GDM1 (cell line): ENCODE data around the gene NELL2.
"Not testable (repeated sequence)": the region's sequence is repeated elsewhere in the genome, so short reads cannot be mapped to it uniquely, and the experiment has no call there.

Source experiments
- DNase-seq: peaks from one replicate; lab custom pipeline; 2025; lab: John Stamatoyannopoulos, UW

The NELL2 gene

GRCh38 chr12:44875954-44876543 lies at the start of gene NELL2:
Gene NELL2 (minus strand): TSS chr12:44876315. CDS start chr12:44875869, 446 bp downstream.
- no peak for DNase-seq

DNA sequence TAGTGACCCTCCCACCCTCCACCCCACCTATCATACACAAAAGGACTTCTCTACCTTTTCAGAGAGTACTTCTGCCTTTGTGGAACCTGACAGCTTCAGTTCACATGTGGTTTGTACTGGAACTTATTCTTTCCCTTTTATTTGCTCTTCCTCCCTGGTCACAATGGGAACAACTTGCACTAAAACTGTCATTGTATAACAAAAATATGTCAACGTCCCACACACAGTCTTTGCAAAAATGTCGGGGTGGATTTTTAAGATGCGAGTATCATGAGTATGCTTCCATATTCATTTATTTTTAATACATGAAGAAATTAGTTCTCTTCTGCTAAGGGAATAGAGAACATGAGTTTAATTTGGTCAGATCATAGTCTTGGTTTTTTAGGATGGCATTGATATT lies 45.6 kb upstream of the NELL2 start:
- no peak for DNase-seq

- no peak for DNase-seq
These were observed 41.0 kb upstream of the NELL2 start for GRCh38 chr12:44917141-44917540.

DNA sequence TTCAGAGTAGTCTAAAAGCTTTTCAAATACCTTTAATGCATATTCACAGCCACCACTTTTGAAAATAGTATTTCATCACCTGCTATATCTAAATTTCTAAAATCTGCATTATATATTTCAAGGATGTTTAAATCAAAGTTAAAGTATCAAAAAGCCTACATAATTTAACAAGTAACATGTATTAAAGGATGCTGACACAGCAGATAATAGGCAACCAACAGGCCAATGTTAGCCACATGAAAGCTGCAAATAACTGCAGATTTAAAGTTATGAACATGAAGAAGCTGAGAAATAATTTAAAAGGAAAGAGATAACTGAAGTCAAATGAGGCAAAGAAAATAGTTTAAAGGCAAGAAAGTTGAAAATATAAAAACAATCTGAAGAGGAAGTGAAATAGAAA lies 39.8 kb upstream of the NELL2 start:
- no peak for DNase-seq

DNA sequence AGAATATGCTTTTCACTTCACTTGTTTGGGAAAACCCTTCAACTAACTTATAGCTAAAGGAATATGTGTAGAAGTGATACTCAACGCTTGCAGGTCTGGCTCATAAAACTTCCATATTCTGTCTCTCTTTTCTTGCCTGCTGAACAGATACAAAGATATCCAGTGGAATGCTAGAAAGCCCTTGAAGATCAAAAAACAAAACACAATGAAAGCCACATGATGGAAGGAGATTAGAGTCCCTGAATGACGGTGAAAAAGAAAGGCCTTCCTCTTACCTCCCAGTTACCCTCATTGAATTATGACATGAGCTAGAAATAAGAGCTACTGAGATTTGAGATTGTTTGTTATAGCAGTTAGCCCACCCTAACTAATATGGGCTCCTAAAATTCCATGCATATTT lies 28.2 kb upstream of the NELL2 start:
- no peak for DNase-seq

DNA sequence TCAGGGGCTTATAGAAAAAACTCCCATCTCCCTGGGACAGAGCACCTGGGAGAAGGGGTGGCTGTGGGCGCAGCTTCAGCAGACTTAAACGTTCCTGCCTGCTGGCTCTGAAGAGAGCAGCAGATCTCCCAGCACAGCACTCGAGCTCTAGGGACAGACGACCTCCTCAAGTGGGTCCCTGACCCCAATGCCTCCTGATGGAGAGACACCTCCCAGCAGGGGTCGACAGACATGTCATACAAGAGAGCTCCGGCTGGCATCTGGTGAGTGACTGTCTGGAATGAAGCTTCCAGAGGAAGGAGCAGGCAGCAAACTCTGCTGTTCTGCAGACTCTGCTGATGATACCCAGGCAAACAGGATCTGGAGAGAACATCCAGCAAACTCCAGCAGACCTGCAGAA lies 22.0 kb upstream of the NELL2 start:
- DNase-seq, result not testable (repeated sequence)

GRCh38 chr12:44889926-44890325 lies 13.8 kb upstream of the NELL2 start:
- no peak for DNase-seq

DNA sequence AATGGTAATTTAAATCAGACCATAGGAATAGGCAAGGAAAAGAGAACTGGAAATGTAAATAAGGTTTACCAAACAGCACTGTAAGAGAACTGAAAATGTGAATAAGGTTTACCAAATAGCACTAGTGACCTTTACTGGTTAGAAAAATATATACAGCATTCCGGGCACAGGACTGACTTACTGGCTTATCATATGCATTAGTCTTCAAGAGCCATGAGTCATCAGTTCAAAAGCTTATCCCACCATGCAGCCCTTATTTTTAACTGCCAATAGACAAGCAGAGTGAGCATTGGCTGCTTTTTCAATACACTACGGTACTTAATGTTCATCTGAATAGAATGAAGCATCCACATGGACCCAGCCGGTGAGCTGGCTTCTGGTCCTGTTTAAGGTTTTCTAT lies 13.0 kb upstream of the NELL2 start:
- no peak for DNase-seq

DNA sequence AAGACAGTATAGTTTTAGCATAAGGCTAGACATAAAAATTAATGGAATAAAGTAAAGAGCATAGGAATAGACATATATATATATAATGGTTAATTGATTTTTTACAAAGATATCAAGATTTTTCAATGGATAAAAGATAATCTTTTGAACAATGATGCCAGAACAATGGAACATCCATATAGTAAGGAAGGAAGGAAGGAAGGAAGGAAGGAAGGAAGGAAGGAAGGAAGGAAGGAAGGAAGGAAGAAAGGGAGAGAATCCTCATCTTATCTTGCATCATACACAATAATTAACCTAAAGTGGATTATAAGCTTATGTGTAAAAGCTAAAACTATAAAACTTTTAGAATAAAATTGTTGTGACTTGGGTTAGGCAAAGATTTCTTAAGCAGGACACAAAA lies 9.8 kb upstream of the NELL2 start:
- DNase-seq, result no peak

DNA sequence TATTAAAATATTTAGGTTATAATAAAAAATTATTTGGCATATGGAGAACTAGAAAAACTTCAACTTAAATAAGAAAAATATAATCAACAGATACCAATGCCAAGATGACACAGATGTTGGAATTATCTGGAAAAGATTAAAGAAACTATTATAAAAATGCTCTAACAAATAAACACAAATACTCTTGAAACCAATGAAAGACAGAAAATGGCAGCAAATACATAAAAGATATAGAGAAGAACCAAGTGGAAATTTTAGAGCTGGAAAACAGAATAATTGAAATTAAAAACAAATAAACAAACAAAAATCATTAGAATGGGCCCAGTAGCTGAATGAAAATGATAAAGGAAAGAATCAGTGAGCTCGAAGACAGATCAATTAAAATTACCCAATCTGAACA lies 5.1 kb upstream of the NELL2 start:
- DNase-seq, result no peak

DNA sequence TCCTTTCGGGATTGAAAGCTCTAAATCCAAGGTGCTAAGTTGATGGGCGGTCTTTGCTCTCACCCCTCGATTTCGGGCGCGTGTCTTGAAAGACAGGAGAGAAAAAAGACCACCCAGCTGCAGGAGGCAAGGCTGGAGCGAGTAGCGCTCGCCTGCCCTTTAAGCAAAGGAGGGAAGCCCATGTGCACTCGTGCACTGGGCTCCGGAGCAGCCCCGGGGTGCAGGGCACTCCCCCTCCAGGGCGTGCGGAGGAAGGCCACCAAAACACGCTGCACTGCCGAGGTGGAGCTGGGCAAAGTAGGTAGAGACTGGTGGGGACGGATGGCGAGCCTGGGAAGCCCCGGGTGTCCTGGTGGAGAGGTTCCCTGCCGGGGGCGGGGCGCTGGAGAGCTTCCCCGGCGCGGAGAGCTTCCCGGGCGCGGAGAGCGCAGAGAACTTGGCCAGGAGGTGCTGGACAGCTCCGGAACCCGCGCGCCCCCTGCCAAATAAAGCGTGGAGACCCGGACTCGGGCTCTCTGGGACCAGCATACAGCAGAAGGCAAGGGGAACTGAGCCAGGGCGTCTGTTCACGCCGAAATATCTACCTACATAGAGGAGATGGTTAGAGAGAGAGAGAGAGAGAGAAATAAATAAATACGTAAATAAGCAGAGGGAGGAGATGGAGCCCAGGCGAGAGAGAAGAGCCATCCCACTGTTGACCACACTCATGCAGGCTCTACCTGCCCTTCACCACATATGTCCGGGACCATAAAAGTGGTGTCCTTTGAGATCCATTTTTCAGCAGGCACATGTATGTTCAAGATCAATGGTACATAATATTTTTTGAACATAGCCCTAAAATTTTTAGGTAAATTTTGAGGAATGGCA lies 662 bp upstream of the NELL2 start:
- no peak for DNase-seq

DNA sequence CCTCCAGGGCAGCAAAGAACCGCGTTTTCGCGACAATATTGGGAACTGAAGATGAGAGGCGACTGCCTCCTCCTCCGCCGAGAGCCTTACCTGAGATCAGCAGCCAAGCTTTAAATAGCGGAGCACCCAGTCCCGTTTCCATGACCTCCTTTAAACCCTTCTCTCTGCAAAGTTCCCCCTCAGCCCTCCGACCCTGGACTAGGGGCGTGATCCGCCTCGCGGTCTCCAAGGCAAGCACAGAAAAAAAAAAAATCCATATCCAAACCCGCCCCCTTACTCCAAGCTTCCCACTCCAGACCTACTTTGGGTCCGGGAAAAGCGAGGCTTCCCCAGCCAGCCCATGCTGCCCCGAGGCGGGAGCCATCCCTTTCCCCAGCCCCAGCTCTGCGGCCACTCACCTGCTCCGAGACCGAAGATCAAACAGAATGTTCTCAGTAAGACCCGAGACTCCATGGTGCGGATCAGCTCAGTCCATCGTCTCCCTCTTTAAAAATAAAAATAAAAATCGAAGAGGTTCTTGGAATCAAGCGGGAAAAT lies 630 bp downstream of the NELL2 start:
- DNase-seq, result no peak

- DNase-seq, result no peak
These were observed 1.1 kb downstream of the NELL2 start for GRCh38 chr12:44874981-44875416.

GRCh38 chr12:44873898-44874297 lies 2.2 kb downstream of the NELL2 start:
- DNase-seq, result no peak

DNA sequence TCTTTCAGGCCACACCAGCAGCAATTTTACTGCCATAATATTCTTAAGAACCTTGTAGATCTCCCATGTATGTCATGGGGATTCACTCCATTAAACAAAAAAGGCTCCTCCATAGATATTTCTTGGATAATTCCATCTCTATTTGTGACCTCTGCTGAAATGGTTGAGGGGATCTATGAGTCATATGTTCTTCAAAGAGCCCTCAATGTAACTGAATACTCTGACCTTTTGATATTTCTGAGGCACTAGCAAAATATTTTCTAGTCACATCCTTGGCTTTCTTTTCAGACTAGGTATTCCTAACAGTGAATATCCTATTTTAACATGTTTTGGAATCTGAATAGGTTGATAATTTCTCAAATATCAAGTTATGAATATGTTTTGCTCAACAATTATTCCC lies 6.6 kb downstream of the NELL2 start:
- no peak for DNase-seq

DNA sequence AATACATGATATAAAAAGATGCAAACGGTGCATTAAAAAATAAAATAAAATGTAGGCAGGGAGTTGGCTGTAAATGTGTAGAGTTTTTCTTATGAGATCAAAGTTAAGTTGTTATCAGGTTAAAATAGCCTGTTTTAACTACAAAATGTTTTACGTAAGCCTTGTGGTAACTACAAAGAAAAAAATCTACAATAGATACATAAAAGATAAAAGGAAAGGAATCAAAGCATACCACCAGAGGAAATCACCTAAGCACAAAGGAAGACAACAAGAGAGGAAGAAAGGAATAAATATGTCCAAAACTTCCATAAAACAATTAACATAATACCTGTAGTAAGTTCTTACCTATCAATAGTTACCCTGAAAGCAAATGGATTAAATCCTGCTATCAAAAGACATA lies 12.2 kb downstream of the NELL2 start:
- DNase-seq, result no peak

GRCh38 chr12:44859998-44860689 lies 16.0 kb downstream of the NELL2 start:
- no peak for DNase-seq

GRCh38 chr12:44858226-44858855 lies 17.8 kb downstream of the NELL2 start:
- no peak for DNase-seq

- no peak for DNase-seq
These were observed 23.6 kb downstream of the NELL2 start for GRCh38 chr12:44852483-44852882.

- no peak for DNase-seq
These were observed 24.5 kb downstream of the NELL2 start for GRCh38 chr12:44851586-44851985.

DNA sequence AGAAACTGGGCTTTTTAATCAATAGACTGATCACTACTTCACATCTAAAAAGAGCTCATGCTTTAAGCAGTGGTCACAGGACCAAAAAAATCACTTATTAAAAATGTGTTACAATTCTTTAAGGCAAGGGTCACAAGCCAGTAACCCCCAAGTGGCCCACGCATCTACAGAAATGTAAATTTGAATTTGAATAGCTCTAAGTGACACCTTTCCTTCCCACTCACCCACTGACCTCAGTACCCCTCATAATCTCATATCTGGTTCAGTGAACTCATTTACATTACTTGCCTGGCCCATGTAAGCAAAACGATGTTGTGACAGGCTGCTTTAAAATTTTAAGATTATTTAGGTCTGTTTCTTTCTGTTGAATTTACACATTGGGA lies 27.4 kb downstream of the NELL2 start:
- DNase-seq, result no peak
